M059J (cell line): ENCODE results near the gene RALY. TPM values are rescaled to one million over a fixed set of nuclear protein-coding genes. Genes with fewer than 3 reads are reported as not detected.
"Not testable (repeated sequence)": the region's sequence is repeated elsewhere in the genome, so short reads cannot be mapped to it uniquely, and the experiment has no call there.

ENCODE experiments used
- DNase-seq: peaks from one replicate; pipeline ENCODE4 v3.0.0-alpha.2; 2012; ENCODE audit warnings: low read depth
- total RNA-seq: library from RNA; depleted of rRNA; stranded (reverse); fragments of >200 nt; shearing (Covaris generic); gene quantifications from 2 replicates; pipeline ENCODE4 v1.2.3, GENCODE V29; 2014

RALY gene
- total RNA-seq, 1 experiment from 2014 or later, result 230 TPM

- DNase-seq, result no peak
These were observed 112.4 kb downstream of the RALY start for GRCh38 chr20:34105978-34106675.

- peak; percentile 33 for DNase-seq
These were observed 115.0 kb downstream of the RALY start for GRCh38 chr20:34108616-34109174.

GRCh38 chr20:34109442-34109841, 115.7 kb downstream of the RALY start:
- DNase-seq, result no peak

- no peak for DNase-seq
These were observed 116.5 kb downstream of the RALY start for GRCh38 chr20:34110025-34110744.

GRCh38 chr20:34110745-34111641, 117.3 kb downstream of the RALY start:
- DNase-seq, result peak; percentile 76

GRCh38 chr20:34111702-34112599, 118.2 kb downstream of the RALY start, which contains the start of gene EIF2S2:
Gene EIF2S2 (minus strand): TSS chr20:34112243. CDS start chr20:34112110, 133 bp downstream.
- peak; percentile 99 for DNase-seq

- DNase-seq, result peak; percentile 50
These were observed 118.9 kb downstream of the RALY start for GRCh38 chr20:34112600-34113101.

- no peak for DNase-seq
These were observed 121.1 kb downstream of the RALY start for GRCh38 chr20:34114809-34115208.

GRCh38 chr20:34115232-34115631, 121.5 kb downstream of the RALY start:
- DNase-seq, result no peak

GRCh38 chr20:34120213-34120612, 126.5 kb downstream of the RALY start:
- no peak for DNase-seq

GRCh38 chr20:34122274-34122980, 128.7 kb downstream of the RALY start:
- no peak for DNase-seq

GRCh38 chr20:34123309-34123708, 129.6 kb downstream of the RALY start:
- no peak for DNase-seq

- no peak for DNase-seq
These were observed 130.9 kb downstream of the RALY start for GRCh38 chr20:34124469-34125249.

- DNase-seq, result no peak
These were observed 134.1 kb downstream of the RALY start for GRCh38 chr20:34127792-34128191.

- peak; percentile 81 for DNase-seq
These were observed 135.9 kb downstream of the RALY start for GRCh38 chr20:34129518-34130162.

- DNase-seq, result no peak
These were observed 137.8 kb downstream of the RALY start for GRCh38 chr20:34131491-34131890.

GRCh38 chr20:34132491-34132890, 138.8 kb downstream of the RALY start:
- DNase-seq, result not testable (repeated sequence)

GRCh38 chr20:34132943-34133342, 139.2 kb downstream of the RALY start:
- DNase-seq, result not testable (repeated sequence)
